ENCODE results near the gene PTPRN2. TPM values are rescaled to one million over a fixed set of nuclear protein-coding genes. Genes with fewer than 3 reads are reported as not detected.
A peak's percentile ranks its signal among the peaks of the same experiment; 100 is the strongest.
"Not testable (repeated sequence)": the region's sequence is repeated elsewhere in the genome, so short reads cannot be mapped to it uniquely, and the experiment has no call there.

PTPRN2 gene
- total and polyA plus RNA-seq, 2 donors (not counting 3 experiments of a cell fraction or from before 2014, with no cell fraction given) = 0.62 to 0.88 TPM

DNA sequence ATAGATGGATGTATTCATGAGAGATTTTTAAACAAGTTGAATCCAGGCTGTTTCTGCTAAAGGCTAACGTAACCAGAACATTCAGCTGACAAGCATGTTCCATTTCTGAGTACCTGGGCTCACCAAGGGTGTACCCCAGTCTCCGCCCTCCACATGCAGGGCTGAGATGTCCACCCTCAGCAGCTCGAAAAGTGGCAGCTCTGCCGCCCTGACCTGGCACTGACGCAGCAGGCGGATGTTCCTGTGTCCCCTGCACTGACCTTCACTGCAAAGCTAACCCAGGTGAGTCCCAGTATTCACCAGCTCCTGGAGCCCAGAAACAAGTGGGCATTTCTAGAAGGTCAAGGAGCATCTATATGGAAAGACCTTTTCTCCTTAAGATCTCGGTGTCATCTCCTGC is 437.4 kb downstream of the PTPRN2 start:
- H3K4me2 ChIP-seq (ENCODE audit: insufficient read depth, low read length) = no peak overlapping the region
- ChIA-PET CTCF (no interaction called here), POLR2A (no interaction called here)
- no peaks in the 10 kb centered on the region for H3K4me1 ChIP-seq (ENCODE audit: control insufficient read depth, extremely low read depth, insufficient read depth, low read length)
- no peak overlapping the region for H3K27ac ChIP-seq (ENCODE audit: insufficient read depth, low read depth, low read length)
- H3K79me2 ChIP-seq (ENCODE audit: control insufficient read depth, insufficient read depth, low read length) = no peaks in the 10 kb centered on the region
- no peaks in the 10 kb centered on the region for H4K20me1 ChIP-seq (replicated peaks; ENCODE audit: control insufficient read depth, extremely low read depth, insufficient read depth, low read length)
- H3K9ac ChIP-seq (replicated peaks; ENCODE audit: extremely low read depth, insufficient read depth, low read length) = no peak overlapping the region
- H3K36me3 ChIP-seq (ENCODE audit: control insufficient read depth in 2 of 2, extremely low read depth in 1 of 2, insufficient read depth in 2 of 2, low read length in 2 of 2) = no peaks in the 10 kb centered on the region
- H3K27me3 ChIP-seq (ENCODE audit: control insufficient read depth in 2 of 2, insufficient read depth in 2 of 2, low read length in 2 of 2) = no peaks in the 10 kb centered on the region
- TF ChIP-seq JUN (IDR thresholded peaks at IDR 0.05; ENCODE audit: borderline replicate concordance, insufficient read depth, insufficient read length, low read depth) (no peak), EZH2 (IDR thresholded peaks at IDR 0.05; ENCODE audit: borderline replicate concordance, low read depth, low read length, severe bottlenecking) (no peak), FOS (IDR thresholded peaks at IDR 0.05; ENCODE audit: borderline replicate concordance, insufficient read depth, low read length) (no peak), GATA2 (IDR thresholded peaks at IDR 0.05; ENCODE audit: insufficient read depth, insufficient read length, low read depth, low read length) (no peak), MYC (IDR thresholded peaks at IDR 0.05; ENCODE audit: low read depth, low read length) (no peak), POLR2AphosphoS5 (IDR thresholded peaks at IDR 0.05; ENCODE audit: insufficient read depth, low read depth, low read length) (no peak), POLR2A (IDR thresholded peaks at IDR 0.05; ENCODE audit: low read depth, low read length) (no peak)
- TF ChIP-seq, protein P1, sequence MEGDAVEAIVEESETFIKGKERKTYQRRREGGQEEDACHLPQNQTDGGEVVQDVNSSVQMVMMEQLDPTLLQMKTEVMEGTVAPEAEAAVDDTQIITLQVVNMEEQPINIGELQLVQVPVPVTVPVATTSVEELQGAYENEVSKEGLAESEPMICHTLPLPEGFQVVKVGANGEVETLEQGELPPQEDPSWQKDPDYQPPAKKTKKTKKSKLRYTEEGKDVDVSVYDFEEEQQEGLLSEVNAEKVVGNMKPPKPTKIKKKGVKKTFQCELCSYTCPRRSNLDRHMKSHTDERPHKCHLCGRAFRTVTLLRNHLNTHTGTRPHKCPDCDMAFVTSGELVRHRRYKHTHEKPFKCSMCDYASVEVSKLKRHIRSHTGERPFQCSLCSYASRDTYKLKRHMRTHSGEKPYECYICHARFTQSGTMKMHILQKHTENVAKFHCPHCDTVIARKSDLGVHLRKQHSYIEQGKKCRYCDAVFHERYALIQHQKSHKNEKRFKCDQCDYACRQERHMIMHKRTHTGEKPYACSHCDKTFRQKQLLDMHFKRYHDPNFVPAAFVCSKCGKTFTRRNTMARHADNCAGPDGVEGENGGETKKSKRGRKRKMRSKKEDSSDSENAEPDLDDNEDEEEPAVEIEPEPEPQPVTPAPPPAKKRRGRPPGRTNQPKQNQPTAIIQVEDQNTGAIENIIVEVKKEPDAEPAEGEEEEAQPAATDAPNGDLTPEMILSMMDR (IDR thresholded peaks at IDR 0.05; ENCODE audit: extremely low read depth in 1 of 2, insufficient read depth in 1 of 2, low read depth in 1 of 2, low read length in 2 of 2) = no peak
- TF ChIP-seq, protein P2, sequence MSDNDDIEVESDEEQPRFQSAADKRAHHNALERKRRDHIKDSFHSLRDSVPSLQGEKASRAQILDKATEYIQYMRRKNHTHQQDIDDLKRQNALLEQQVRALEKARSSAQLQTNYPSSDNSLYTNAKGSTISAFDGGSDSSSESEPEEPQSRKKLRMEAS (IDR thresholded peaks at IDR 0.05; ENCODE audit: insufficient read depth, insufficient read length) = no peak
- intact Hi-C loops (cut with micrococcal nuclease) (no loop called here), dilution Hi-C loops (cut with MboI; ENCODE audit: extremely low pct_ligation_motif_present, low sequenced_read_pairs) (no loop called here)
- FAIRE-seq (no peak), DNase-seq (ENCODE audit: low read depth, low spot score) (no peak)
- peaks cover 2% of the 10 kb centered on the region for H3K9me3 ChIP-seq (replicated peaks; ENCODE audit: control insufficient read depth, insufficient read depth, low read length)
- no peak overlapping the region for H3K4me3 ChIP-seq (replicated peaks in 1 of 3; ENCODE audit: insufficient read depth in 1 of 3, low read depth in 1 of 3, low read length in 3 of 3)
- no TSS peak for BruUV-seq (replicated peaks)
- no peak overlapping the region for H2AFZ ChIP-seq (ENCODE audit: low read depth, low read length)
- H3K9me1 ChIP-seq (replicated peaks; ENCODE audit: control insufficient read depth, extremely low read depth, insufficient read depth, low read length) = no peaks in the 10 kb centered on the region

- H3K9ac ChIP-seq (replicated peaks; ENCODE audit: extremely low read depth, insufficient read depth, low read length); H3K9me1 ChIP-seq (replicated peaks; ENCODE audit: control insufficient read depth, extremely low read depth, insufficient read depth, low read length); H3K27ac ChIP-seq (ENCODE audit: insufficient read depth, low read depth, low read length); BruUV-seq (replicated peaks); H3K36me3 ChIP-seq (ENCODE audit: control insufficient read depth in 2 of 2, extremely low read depth in 1 of 2, insufficient read depth in 2 of 2, low read length in 2 of 2); POLR2A ChIA-PET; H3K27me3 ChIP-seq (ENCODE audit: control insufficient read depth in 2 of 2, insufficient read depth in 2 of 2, low read length in 2 of 2); H3K9me3 ChIP-seq (replicated peaks; ENCODE audit: control insufficient read depth, insufficient read depth, low read length); H2AFZ ChIP-seq (ENCODE audit: low read depth, low read length); H4K20me1 ChIP-seq (replicated peaks; ENCODE audit: control insufficient read depth, extremely low read depth, insufficient read depth, low read length); dilution Hi-C loops (cut with MboI; ENCODE audit: extremely low pct_ligation_motif_present, low sequenced_read_pairs); H3K4me3 ChIP-seq (replicated peaks in 1 of 3; ENCODE audit: insufficient read depth in 1 of 3, low read depth in 1 of 3, low read length in 3 of 3); H3K4me2 ChIP-seq (ENCODE audit: insufficient read depth, low read length); H3K4me1 ChIP-seq (ENCODE audit: control insufficient read depth, extremely low read depth, insufficient read depth, low read length); H3K79me2 ChIP-seq (ENCODE audit: control insufficient read depth, insufficient read depth, low read length); CTCF ChIA-PET; FAIRE-seq; intact Hi-C loops (cut with micrococcal nuclease): not testable (repeated sequence)
- DNase-seq (ENCODE audit: low read depth, low spot score) = peak; percentile 39
Measured at GRCh38 chr7:158147431-158147830, 440.2 kb downstream of the PTPRN2 start.

All from endothelial cell of umbilical vein (primary cell).